ENCODE data around the gene HOXC6.

The HOXC6 gene

DNA sequence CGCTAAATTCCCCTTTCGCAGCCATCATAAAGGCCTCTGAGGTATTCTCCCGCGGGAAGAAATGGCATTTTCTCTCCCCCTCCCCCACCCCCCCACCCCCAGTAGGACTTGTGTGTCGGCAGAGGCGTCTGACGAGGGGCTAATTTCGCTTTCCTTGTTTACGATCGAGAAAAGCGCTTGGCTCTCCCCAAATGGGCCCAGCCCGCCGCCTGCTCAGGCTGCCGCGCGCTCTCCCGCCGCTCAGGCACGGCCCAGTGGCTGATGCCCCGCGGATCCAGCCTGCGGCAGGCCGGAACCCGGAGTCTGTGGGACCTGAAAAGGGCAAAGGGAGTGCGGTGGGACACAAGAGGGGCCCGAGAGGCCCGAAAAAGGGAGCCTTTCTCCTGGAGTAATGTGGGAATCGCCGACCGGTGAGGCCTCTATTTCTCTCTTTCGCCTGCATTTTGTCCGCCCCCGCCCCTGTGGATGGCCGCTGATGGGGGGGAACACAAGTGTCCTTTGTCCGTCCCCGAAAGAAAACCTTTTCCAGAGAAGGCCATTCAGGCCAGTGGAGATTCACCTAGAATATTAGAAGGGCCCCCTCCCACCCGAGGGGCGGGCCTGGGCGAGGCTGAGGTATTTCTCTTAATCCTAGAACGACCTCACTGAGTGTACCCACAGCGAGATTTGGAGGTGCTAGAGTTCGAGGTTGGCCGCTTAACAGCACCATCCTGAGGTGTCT is 9.0 kb upstream of the HOXC6 start:
- no peak for DNase-seq (ENCODE audit: low spot score)
- TF ChIP-seq CTCF (IDR thresholded peaks at IDR 0.05; ENCODE audit: poor library complexity, severe bottlenecking) = no peak
- Histone ChIP-seq H3K4me3 (ENCODE audit: severe bottlenecking) (no peak overlapping the region), H3K4me1 (ENCODE audit: insufficient read depth, poor library complexity, severe bottlenecking) (no peaks in the 10 kb centered on the region), H3K27me3 (ENCODE audit: insufficient read depth, poor library complexity, severe bottlenecking) (peaks cover 76% of the 10 kb centered on the region), H3K9me3 (ENCODE audit: severe bottlenecking) (no peaks in the 10 kb centered on the region), H3K27ac (ENCODE audit: poor library complexity, severe bottlenecking) (no peak overlapping the region), H3K36me3 (ENCODE audit: low read depth) (no peaks in the 10 kb centered on the region)
- no peak for ATAC-seq (ENCODE audit: low read depth)

GRCh38 chr12:54019924-54020590 is 8.2 kb upstream of the HOXC6 start:
- no peak for TF ChIP-seq CTCF (IDR thresholded peaks at IDR 0.05; ENCODE audit: poor library complexity, severe bottlenecking)
- Histone ChIP-seq H3K4me1 (ENCODE audit: insufficient read depth, poor library complexity, severe bottlenecking) (no peaks in the 10 kb centered on the region), H3K9me3 (ENCODE audit: severe bottlenecking) (no peaks in the 10 kb centered on the region), H3K36me3 (ENCODE audit: low read depth) (no peaks in the 10 kb centered on the region), H3K27ac (ENCODE audit: poor library complexity, severe bottlenecking) (no peak overlapping the region), H3K4me3 (ENCODE audit: severe bottlenecking) (no peak overlapping the region), H3K27me3 (ENCODE audit: insufficient read depth, poor library complexity, severe bottlenecking) (peaks cover 74% of the 10 kb centered on the region)
- ATAC-seq (ENCODE audit: low read depth) = no peak
- no peak for DNase-seq (ENCODE audit: low spot score)

GRCh38 chr12:54020591-54021405 is 7.4 kb upstream of the HOXC6 start:
- no peak overlapping the region for H3K27ac ChIP-seq (ENCODE audit: poor library complexity, severe bottlenecking)
- no peak for TF ChIP-seq CTCF (IDR thresholded peaks at IDR 0.05; ENCODE audit: poor library complexity, severe bottlenecking)
- DNase-seq (ENCODE audit: low spot score) = no peak
- H3K9me3 ChIP-seq (ENCODE audit: severe bottlenecking) = no peaks in the 10 kb centered on the region
- ATAC-seq (ENCODE audit: low read depth) = no peak
- no peak overlapping the region for H3K4me3 ChIP-seq (ENCODE audit: severe bottlenecking)
- H3K27me3 ChIP-seq (ENCODE audit: insufficient read depth, poor library complexity, severe bottlenecking) = peaks cover 74% of the 10 kb centered on the region
- H3K4me1 ChIP-seq (ENCODE audit: insufficient read depth, poor library complexity, severe bottlenecking) = no peaks in the 10 kb centered on the region
- no peaks in the 10 kb centered on the region for H3K36me3 ChIP-seq (ENCODE audit: low read depth)

DNA sequence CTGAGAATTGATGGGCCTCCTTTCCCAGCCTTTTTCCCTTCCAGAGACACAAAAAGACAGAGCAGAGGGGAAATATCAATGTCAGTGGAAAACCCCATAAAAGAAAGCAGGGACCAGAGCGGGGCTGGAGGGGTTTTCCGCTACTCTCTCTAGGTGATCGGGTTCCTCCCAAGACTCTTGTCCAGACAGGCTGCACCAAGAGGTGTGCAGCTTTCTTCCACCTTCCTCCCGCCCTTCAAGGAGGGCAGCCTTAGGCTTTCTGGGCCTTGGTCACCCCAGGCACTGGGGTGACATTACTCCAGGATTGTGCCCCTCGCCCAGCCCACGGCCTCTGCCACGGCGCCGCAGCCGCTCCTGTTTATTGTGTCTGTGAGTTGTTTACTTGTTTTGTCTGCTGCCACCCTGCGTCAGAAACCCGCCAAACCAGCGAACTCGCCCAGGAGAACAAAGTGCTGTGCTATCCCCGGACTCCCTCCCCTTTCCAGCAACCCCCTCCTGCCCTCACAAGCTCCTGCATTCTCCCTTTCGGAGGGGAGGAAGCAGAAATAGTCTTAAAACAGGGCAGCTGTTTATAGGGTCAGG is 6.7 kb upstream of the HOXC6 start:
- ATAC-seq (ENCODE audit: low read depth) (no peak), DNase-seq (ENCODE audit: low spot score) (no peak)
- Histone ChIP-seq H3K4me1 (ENCODE audit: insufficient read depth, poor library complexity, severe bottlenecking) (no peaks in the 10 kb centered on the region), H3K27ac (ENCODE audit: poor library complexity, severe bottlenecking) (no peak overlapping the region), H3K9me3 (ENCODE audit: severe bottlenecking) (no peaks in the 10 kb centered on the region), H3K4me3 (ENCODE audit: severe bottlenecking) (no peak overlapping the region), H3K27me3 (ENCODE audit: insufficient read depth, poor library complexity, severe bottlenecking) (peaks cover 76% of the 10 kb centered on the region), H3K36me3 (ENCODE audit: low read depth) (no peaks in the 10 kb centered on the region)
- TF ChIP-seq CTCF (IDR thresholded peaks at IDR 0.05; ENCODE audit: poor library complexity, severe bottlenecking) = no peak
